ENCODE results near the gene EYS.

Gene EYS

GRCh38 chr6:63929111-63929510 is 1777.9 kb downstream of the EYS start:
- DNase-seq (ENCODE audit: low read depth, low spot score) = no peak
- Histone ChIP-seq H3K4me3 (no peak overlapping the region), H3K27ac (no peak overlapping the region), H3K9me3 (ENCODE audit: low read depth, low read length) (no peaks in the 10 kb centered on the region), H3K36me3 (ENCODE audit: insufficient read depth, low read length) (no peaks in the 10 kb centered on the region), H3K9ac (ENCODE audit: insufficient read length) (no peak overlapping the region)
- TF ChIP-seq POLR2AphosphoS5 (IDR thresholded peaks at IDR 0.05; ENCODE audit: borderline replicate concordance, low read depth, low read length) = no peak
- no peak for TF ChIP-seq EZH2 (IDR thresholded peaks at IDR 0.05)
- TF ChIP-seq FOXP2 (optimal IDR thresholded peaks at IDR 0.05; ENCODE audit: control extremely low read depth, extremely low read length, insufficient read depth) = no peak

DNA sequence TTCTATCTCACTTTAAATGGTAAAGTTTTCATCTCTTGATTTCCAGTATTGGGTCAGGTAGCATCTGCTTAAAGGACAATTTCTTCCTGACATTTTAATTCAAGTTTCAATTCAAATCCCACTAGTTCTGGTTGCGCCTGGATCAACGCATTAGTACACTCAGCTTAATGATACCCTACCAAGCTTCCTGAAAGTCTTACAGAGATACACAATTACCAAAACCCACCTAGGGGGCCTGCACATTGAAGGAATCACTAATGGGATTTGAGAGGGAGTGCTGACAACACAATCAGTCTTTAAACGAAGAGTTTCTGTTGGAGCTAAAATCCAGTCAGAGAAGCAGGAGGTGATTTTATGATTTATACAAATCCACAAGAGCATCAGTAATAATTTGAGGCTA is 1778.4 kb downstream of the EYS start:
- DNase-seq (ENCODE audit: low read depth, low spot score) = no peak
- Histone ChIP-seq H3K9me3 (ENCODE audit: low read depth, low read length) (no peaks in the 10 kb centered on the region), H3K36me3 (ENCODE audit: insufficient read depth, low read length) (no peaks in the 10 kb centered on the region), H3K4me3 (no peak overlapping the region), H3K9ac (ENCODE audit: insufficient read length) (no peak overlapping the region), H3K27ac (no peak overlapping the region)
- TF ChIP-seq FOXP2 (optimal IDR thresholded peaks at IDR 0.05; ENCODE audit: control extremely low read depth, extremely low read length, insufficient read depth) (no peak), POLR2AphosphoS5 (IDR thresholded peaks at IDR 0.05; ENCODE audit: borderline replicate concordance, low read depth, low read length) (no peak), EZH2 (IDR thresholded peaks at IDR 0.05) (no peak)

GRCh38 chr6:63926950-63927927 is 1779.8 kb downstream of the EYS start:
- Histone ChIP-seq H3K36me3 (ENCODE audit: insufficient read depth, low read length) (no peaks in the 10 kb centered on the region), H3K27ac (no peak overlapping the region), H3K4me3 (no peak overlapping the region), H3K9ac (ENCODE audit: insufficient read length) (no peak overlapping the region), H3K9me3 (ENCODE audit: low read depth, low read length) (no peaks in the 10 kb centered on the region)
- TF ChIP-seq POLR2AphosphoS5 (IDR thresholded peaks at IDR 0.05; ENCODE audit: borderline replicate concordance, low read depth, low read length) = no peak
- no peak for TF ChIP-seq EZH2 (IDR thresholded peaks at IDR 0.05)
- no peak for TF ChIP-seq FOXP2 (optimal IDR thresholded peaks at IDR 0.05; ENCODE audit: control extremely low read depth, extremely low read length, insufficient read depth)
- no peak for DNase-seq (ENCODE audit: low read depth, low spot score)

DNA sequence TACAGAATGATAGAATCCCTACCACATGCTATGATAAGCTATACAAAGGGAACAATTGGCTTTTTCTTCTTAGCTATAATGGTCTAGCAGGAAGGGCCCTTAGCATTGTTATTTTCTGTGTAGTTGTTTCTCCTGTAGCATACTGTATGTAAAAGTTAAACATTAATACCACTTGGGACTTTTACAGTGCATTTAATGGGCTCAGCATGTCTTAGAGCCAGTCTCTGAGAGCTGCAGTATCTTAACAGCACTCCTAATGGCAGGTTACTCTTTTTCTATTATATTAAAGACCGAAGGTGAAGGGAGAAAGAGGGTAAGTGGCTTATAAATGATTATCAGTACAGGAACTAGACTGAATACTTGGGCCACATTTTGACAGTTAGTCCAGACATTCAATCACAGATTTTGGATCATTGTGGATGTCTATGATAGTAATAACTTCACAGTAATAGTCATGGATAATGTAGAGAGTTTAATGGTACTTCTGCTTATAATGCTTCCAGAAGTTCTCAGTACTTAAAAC is 1780.7 kb downstream of the EYS start:
- TF ChIP-seq POLR2AphosphoS5 (IDR thresholded peaks at IDR 0.05; ENCODE audit: borderline replicate concordance, low read depth, low read length) (no peak), EZH2 (IDR thresholded peaks at IDR 0.05) (no peak), FOXP2 (optimal IDR thresholded peaks at IDR 0.05; ENCODE audit: control extremely low read depth, extremely low read length, insufficient read depth) (no peak)
- no peak overlapping the region for H3K27ac ChIP-seq
- no peaks in the 10 kb centered on the region for H3K36me3 ChIP-seq (ENCODE audit: insufficient read depth, low read length)
- H3K9me3 ChIP-seq (ENCODE audit: low read depth, low read length) = no peaks in the 10 kb centered on the region
- no peak for DNase-seq (ENCODE audit: low read depth, low spot score)
- no peak overlapping the region for H3K4me3 ChIP-seq
- no peak overlapping the region for H3K9ac ChIP-seq (ENCODE audit: insufficient read length)

- Histone ChIP-seq H3K27ac (no peak overlapping the region), H3K36me3 (ENCODE audit: insufficient read depth, low read length) (no peaks in the 10 kb centered on the region), H3K9ac (ENCODE audit: insufficient read length) (no peak overlapping the region), H3K4me3 (no peak overlapping the region), H3K9me3 (ENCODE audit: low read depth, low read length) (no peaks in the 10 kb centered on the region)
- TF ChIP-seq POLR2AphosphoS5 (IDR thresholded peaks at IDR 0.05; ENCODE audit: borderline replicate concordance, low read depth, low read length) (no peak), EZH2 (IDR thresholded peaks at IDR 0.05) (no peak), FOXP2 (optimal IDR thresholded peaks at IDR 0.05; ENCODE audit: control extremely low read depth, extremely low read length, insufficient read depth) (no peak)
- DNase-seq (ENCODE audit: low read depth, low spot score) = no peak
Observed at GRCh38 chr6:63923139-63923739, 1783.8 kb downstream of the EYS start.

GRCh38 chr6:63919556-63920110 is 1787.4 kb downstream of the EYS start:
- Histone ChIP-seq H3K4me3 (no peak overlapping the region), H3K36me3 (ENCODE audit: insufficient read depth, low read length) (no peaks in the 10 kb centered on the region), H3K9me3 (ENCODE audit: low read depth, low read length) (no peaks in the 10 kb centered on the region), H3K27ac (no peak overlapping the region), H3K9ac (ENCODE audit: insufficient read length) (no peak overlapping the region)
- no peak for DNase-seq (ENCODE audit: low read depth, low spot score)
- TF ChIP-seq POLR2AphosphoS5 (IDR thresholded peaks at IDR 0.05; ENCODE audit: borderline replicate concordance, low read depth, low read length) = no peak
- no peak for TF ChIP-seq EZH2 (IDR thresholded peaks at IDR 0.05)
- TF ChIP-seq FOXP2 (optimal IDR thresholded peaks at IDR 0.05; ENCODE audit: control extremely low read depth, extremely low read length, insufficient read depth) = no peak

DNA sequence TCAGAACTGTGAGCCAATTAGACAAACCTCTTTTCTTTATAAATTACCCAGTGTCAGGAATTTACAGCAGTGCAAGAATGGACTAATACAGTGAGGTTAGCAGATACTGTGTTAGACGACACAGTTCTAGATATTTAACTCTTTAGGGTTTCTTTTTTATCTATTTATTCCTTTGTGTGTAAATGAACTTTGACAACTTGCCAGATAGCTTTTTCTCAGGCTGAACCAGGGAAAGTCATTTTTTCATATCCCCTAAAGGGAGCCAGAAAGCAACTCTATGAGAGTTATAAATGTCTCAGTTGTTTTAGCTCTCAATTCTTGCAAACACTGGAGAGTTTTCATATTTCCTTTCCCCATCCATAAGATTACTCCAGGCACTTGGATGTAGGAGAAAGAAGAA is 1794.1 kb downstream of the EYS start:
- no peak overlapping the region for H3K9ac ChIP-seq (ENCODE audit: insufficient read length)
- H3K36me3 ChIP-seq (ENCODE audit: insufficient read depth, low read length) = no peaks in the 10 kb centered on the region
- no peak for DNase-seq (ENCODE audit: low read depth, low spot score)
- H3K4me3 ChIP-seq = no peak overlapping the region
- H3K27ac ChIP-seq = no peak overlapping the region
- TF ChIP-seq FOXP2 (optimal IDR thresholded peaks at IDR 0.05; ENCODE audit: control extremely low read depth, extremely low read length, insufficient read depth) = no peak
- TF ChIP-seq POLR2AphosphoS5 (IDR thresholded peaks at IDR 0.05; ENCODE audit: borderline replicate concordance, low read depth, low read length) = no peak
- no peak for TF ChIP-seq EZH2 (IDR thresholded peaks at IDR 0.05)
- no peaks in the 10 kb centered on the region for H3K9me3 ChIP-seq (ENCODE audit: low read depth, low read length)

Data from SK-N-MC (cell line).